ENCODE data around the gene IL1B.
A peak's percentile ranks its signal among the peaks of the same experiment; 100 is the strongest.

IL1B gene

DNA sequence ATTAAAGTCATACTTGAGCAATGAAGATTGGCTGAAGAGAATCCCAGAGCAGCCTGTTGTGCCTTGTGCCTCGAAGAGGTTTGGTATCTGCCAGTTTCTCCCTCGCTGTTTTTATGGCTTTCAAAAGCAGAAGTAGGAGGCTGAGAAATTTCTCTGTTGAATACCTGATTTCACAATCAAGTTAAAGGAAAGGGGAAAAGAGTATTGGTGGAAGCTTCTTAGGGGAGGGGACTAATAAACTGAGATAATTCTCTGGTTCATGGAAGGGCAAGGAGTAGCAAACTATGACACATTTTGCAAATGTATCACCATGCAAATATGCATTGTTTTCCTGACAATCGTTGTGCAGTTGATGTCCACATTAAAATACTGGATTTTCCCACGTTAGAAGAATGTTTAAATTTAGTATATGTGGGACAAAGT lies at the start of gene IL1B:
IL1B (minus strand) TSS at position 85 of the 423 bp plus-strand sequence. CDS start 550 bp downstream, outside the sequence.
- DNase-seq (ENCODE audit: extremely low spot score, insufficient read length, low read depth), result no peak
- FAIRE-seq, result no peak

- FAIRE-seq, result no peak
Measured at GRCh38 chr2:112886291-112886690, 49.7 kb upstream of the IL1B start.

DNA sequence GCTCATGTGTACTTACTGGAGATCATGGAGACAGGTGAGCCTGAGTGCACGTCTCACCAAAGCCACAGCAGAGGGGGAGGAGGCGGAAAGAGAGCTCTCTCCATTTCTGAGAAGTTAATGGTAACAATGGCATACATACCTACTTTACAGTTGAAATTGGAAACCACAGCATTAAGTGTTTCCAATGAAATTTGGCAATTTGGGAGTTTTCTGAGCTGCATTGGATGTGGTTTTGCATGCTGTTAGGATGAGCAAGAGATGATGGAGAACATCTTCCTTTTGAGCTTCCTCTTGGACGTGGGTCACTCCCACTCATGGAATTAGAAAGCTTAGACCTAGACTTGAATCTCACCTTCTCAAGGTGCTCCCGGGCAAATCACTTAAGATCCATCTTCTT lies 48.9 kb upstream of the IL1B start:
- no peak for FAIRE-seq
- DNase-seq (ENCODE audit: extremely low spot score, insufficient read length, low read depth), result no peak

More at GRCh38 chr2:112886291-112886690, 49.7 kb upstream of the IL1B start:
- DNase-seq (ENCODE audit: extremely low spot score, insufficient read length, low read depth), result no peak

GRCh38 chr2:112884869-112885505 lies 48.4 kb upstream of the IL1B start:
- DNase-seq (ENCODE audit: extremely low spot score, insufficient read length, low read depth) (peak; percentile 65), FAIRE-seq (peak; percentile 81)

DNA sequence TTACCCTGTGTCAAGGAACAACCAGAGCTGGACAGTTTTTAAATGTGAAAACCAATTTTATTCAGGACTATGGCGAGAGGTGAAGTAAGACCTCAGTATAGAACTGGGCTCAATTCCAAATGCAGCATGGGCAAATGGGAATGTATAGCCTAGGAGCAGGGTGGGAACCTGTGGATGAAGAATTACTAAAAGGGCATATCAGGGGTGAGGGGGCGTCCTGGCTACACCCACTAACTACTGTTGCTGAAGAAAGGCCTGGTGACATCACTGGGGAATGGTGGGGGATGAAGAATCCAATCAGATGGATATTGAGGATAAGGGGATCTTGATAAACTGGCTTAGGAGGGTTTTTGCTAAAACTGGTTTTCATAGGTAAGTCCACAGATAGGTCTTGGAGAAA lies 47.1 kb upstream of the IL1B start:
- FAIRE-seq, result no peak
- DNase-seq (ENCODE audit: extremely low spot score, insufficient read length, low read depth), result no peak

GRCh38 chr2:112881217-112881985 lies 44.8 kb upstream of the IL1B start:
- FAIRE-seq (peak; percentile 71), DNase-seq (ENCODE audit: extremely low spot score, insufficient read length, low read depth) (peak; percentile 44)

DNA sequence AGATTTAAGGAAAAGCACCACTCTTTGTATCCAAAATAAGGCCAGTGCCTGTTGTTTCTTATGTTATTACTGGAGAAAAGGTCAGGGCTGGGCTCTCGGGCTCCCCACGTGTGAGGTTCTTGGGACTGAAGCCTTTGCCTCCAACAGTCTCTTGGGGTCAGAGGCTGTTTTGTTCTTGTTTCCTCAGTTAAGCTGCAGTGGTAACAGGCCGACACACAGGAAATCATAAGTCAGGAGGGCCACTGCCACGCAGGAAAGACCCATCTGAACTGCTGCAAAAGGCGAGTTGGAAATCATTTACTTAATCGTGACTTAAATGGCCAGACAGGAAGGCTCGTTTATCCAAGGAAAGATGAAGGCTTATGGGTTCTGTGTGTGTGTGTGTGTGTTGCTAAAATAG lies 44.1 kb upstream of the IL1B start:
- FAIRE-seq (peak; percentile 47), DNase-seq (ENCODE audit: extremely low spot score, insufficient read length, low read depth) (no peak)

- no peak for FAIRE-seq
- DNase-seq (ENCODE audit: extremely low spot score, insufficient read length, low read depth), result no peak
Measured at GRCh38 chr2:112880091-112880531, 43.5 kb upstream of the IL1B start.

GRCh38 chr2:112879491-112880041 lies 43.0 kb upstream of the IL1B start:
- DNase-seq (ENCODE audit: extremely low spot score, insufficient read length, low read depth) (no peak), FAIRE-seq (no peak)

DNA sequence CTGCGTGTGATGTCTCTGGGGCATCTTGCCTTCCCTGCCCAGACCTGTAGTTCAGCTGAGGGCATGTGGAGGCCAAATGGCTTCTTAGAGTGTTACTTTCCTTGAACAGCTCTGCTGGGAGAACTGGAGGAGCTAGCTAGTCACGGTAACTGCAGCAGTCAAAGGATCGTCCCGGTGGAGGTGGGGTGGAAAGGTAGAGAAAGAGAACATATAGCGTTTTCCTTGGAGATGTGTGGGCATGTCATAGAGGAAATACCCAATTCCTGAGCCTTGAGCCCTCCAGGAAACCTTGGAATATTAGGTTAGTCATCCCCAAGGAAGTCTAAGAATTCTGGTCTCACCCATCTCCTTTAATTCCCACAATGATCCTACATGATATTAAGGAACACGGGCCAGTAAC lies 40.8 kb upstream of the IL1B start:
- FAIRE-seq (no peak), DNase-seq (ENCODE audit: extremely low spot score, insufficient read length, low read depth) (no peak)

DNA sequence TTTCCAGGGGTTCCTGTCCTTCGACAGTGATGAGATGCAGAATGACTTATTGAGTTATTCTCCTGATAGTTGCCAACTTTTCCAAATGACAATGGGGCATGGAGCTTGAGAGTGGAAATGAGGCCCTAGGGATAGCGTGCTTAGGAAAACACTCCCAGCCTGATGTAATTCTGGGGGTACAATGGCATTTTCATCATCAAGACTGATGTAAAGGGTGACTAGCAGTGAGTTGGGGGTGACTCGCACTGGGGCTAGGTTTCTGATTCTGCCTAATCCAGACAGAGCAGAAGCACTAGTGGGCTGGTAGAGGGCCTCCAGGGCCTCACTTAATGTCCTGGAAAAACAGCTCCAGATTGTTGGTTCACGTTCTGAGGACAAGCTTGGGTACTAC lies 40.4 kb upstream of the IL1B start:
- no peak for DNase-seq (ENCODE audit: extremely low spot score, insufficient read length, low read depth)
- FAIRE-seq, result no peak

DNA sequence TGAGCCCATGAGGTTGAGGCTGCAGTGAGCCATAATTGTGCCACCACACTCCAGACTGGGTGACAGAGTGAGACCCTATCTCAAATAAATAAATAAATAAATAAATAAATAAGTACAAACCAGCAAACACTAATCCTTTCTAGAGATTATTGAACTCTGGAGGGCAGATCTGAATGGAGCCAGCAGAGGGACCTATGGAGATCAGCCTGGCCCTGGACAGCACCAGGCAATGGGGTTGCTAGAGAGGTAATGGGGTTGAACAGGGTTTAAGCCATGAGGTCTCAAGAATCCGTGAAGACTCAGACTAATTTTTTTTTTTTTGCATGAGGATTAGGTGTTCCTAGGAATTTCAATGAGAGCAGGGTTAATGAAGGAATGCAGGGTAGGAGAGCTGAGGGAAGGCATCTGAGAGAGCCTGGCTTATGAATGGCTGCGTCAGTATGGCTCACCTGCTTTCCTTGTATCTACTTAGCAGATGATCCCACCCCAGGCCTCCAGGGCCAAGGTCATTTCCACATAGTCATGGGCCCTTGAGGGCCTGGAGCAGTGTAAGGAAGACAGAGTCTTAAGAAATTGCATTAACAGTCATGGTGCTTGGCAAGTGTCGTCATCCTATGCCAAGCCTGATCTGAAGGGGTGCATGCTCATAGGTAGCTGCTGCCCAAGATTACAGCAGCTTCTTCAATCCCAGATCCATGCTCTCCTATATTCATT lies 39.8 kb upstream of the IL1B start:
- DNase-seq (ENCODE audit: extremely low spot score, insufficient read length, low read depth) (no peak), FAIRE-seq (no peak)

GRCh38 chr2:112870841-112871835 lies 34.6 kb upstream of the IL1B start:
- no peak for DNase-seq (ENCODE audit: extremely low spot score, insufficient read length, low read depth)

GRCh38 chr2:112869258-112869842 lies 32.8 kb upstream of the IL1B start:
- DNase-seq (ENCODE audit: extremely low spot score, insufficient read length, low read depth) (no peak), FAIRE-seq (no peak)

More at GRCh38 chr2:112870841-112871835, 34.6 kb upstream of the IL1B start:
- FAIRE-seq, result no peak

GRCh38 chr2:112867701-112868631 lies 31.4 kb upstream of the IL1B start:
- FAIRE-seq, result no peak
- DNase-seq (ENCODE audit: extremely low spot score, insufficient read length, low read depth), result no peak

- no peak for DNase-seq (ENCODE audit: extremely low spot score, insufficient read length, low read depth)
- FAIRE-seq, result no peak
Measured at GRCh38 chr2:112866128-112866835, 29.7 kb upstream of the IL1B start.

- DNase-seq (ENCODE audit: extremely low spot score, insufficient read length, low read depth) (no peak), FAIRE-seq (no peak)
Measured at GRCh38 chr2:112864072-112864471, 27.5 kb upstream of the IL1B start.

Measured in GM18507 (cell line).